GM21529 (cell line): ENCODE measurements around the gene MLLT6.

ENCODE experiments used
- ATAC-seq: cut with Tn5 transposase; IDR thresholded peaks from one replicate; pipeline ENCODE4 v1.9.1; 2021; ENCODE audit not compliant: unreplicated experiment

The MLLT6 gene

DNA sequence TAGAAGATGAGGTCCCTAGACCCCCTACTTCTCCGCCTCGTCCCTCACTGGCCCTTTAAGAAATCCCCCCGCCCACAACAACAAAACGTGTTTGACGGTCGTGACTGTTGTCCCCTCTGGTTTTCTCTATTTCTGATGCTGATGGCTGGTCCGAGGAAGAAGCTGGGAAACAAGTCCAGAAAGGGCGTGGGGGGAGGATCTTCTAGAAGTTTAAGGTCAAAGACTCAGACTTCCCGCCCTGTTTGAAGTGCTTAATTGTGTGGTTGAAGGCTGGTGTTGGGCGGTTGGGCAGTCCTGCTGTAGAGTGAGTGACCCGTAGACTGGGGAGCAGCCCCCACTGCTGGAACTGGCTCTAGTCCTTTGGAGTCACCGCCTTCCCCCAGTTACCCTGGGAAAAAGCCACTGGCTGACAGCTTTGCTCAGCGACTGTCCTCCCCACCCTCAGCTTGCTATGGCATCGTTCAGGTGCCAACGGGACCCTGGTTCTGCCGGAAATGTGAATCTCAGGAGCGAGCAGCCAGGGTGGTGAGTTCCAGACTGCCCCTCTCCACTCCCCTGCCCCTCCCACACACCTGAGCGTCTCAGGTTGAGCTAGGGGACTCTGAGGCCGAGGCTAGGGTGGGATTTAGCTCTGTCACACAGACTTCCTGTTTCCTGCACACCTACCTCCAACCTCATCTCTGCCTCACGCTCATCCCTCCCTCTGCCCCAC, 1.6 kb downstream of the MLLT6 start:
- no peak for ATAC-seq

DNA sequence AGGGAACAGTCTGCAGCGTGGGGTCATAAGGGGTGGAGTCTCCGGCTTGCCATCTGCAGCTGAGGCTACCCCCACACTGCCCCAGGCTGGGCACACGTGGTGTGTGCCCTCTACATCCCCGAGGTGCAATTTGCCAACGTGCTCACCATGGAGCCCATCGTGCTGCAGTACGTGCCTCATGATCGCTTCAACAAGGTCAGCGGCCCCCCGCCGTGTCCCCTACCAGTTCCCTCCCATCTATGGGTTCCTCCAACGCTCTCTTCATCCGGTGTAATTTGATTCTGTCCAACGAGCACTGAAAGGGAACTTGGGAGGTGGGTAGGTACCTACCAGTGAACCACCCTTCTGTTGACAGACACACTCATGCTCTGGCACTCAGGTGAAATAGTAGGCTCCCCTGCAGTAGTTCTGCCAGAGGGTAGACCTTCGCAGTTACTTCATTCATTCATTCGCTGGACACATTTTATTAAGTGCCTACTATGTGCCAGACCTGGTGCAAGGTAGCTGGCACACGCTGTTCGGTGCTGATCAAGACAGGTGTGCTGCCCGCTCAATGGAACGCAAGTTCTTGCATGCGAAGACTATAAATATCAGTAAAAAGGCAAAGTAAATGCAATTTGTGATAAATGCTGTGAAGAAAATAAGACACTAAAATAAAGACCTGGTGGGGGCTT, 2.7 kb downstream of the MLLT6 start:
- no peak for ATAC-seq

DNA sequence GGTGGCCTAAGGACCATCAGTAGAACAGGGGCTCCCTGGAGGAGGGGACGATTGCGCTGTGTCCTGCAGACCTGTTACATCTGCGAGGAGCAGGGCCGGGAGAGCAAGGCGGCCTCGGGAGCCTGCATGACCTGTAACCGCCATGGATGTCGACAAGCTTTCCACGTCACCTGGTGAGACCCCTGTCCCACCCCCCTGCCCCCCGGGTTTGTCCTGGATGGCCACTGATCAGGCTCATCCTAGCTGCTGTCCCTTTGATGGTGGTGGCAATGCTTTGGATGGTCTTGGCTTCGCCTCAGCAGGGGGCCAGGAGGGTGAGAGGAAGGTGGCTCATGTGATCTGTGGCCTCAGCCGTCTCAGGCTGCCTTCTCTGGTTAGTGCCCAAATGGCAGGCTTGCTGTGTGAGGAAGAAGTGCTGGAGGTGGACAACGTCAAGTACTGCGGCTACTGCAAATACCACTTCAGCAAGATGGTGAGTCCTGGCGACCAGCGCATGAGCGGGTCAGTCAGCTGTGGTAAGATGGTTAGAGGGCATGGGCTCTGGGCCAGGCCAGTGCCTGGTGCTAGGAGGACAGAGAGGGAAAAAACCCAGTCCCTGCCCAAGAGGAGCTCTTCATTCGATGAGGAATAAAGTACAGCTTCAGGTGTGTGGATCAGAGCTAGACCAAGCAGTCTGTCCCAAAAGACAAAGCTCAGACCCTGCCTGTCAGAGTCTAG, 4.2 kb downstream of the MLLT6 start:
- ATAC-seq, result no peak

GRCh38 chr17:38709864-38710603, 5.0 kb downstream of the MLLT6 start:
- ATAC-seq, result no peak

- no peak for ATAC-seq
Measured at GRCh38 chr17:38710604-38710962, 5.5 kb downstream of the MLLT6 start.

- ATAC-seq, result no peak
Measured at GRCh38 chr17:38710985-38711384, 5.9 kb downstream of the MLLT6 start.

DNA sequence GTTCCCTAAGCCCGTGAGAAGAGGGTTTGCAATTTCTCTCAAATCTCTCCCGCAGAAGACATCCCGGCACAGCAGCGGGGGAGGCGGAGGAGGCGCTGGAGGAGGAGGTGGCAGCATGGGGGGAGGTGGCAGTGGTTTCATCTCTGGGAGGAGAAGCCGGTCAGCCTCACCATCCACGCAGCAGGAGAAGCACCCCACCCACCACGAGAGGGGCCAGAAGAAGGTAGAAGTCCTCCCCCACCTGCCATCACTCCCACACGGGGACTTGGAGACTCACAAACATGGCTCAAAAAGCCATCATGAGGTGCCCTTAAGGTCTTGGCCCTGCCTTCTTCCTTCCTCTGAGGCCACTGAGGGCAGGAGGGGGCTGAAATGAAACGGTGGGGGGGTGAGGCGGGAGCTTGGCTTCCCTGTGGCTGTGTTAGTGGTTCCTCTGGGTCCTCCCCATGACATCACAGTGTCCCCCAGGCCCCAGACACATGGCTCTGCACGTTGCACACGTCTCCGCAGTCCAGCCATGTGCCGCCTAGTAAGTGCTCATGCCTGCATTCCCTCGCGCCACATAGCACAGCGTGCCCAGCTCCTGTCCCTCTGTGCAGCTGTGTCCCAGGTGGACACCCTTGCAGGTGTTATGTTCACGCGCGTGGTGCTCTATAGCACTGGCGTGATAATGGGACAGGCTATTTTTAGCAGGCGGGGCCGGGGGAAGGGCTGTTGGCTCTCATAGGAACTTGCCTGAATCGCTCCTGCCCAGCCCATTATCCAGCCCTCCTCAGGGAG, 6.9 kb downstream of the MLLT6 start:
- no peak for ATAC-seq

DNA sequence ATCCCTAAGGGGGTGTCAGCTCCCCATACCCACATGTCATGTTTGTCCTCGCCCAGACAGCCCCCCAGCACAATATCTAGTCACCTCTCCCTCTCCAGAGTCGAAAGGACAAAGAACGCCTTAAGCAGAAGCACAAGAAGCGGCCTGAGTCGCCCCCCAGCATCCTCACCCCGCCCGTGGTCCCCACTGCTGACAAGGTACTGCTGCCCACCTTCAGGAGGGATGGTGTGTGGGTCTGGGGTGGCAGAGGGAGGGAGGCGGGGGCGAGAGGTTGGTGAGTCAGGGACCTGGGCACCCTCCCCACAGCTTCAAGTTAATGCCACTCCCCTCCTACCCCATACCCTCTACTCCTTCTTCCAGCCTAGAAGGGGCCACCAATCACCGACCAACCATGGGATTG, 7.5 kb downstream of the MLLT6 start:
- ATAC-seq, result no peak

DNA sequence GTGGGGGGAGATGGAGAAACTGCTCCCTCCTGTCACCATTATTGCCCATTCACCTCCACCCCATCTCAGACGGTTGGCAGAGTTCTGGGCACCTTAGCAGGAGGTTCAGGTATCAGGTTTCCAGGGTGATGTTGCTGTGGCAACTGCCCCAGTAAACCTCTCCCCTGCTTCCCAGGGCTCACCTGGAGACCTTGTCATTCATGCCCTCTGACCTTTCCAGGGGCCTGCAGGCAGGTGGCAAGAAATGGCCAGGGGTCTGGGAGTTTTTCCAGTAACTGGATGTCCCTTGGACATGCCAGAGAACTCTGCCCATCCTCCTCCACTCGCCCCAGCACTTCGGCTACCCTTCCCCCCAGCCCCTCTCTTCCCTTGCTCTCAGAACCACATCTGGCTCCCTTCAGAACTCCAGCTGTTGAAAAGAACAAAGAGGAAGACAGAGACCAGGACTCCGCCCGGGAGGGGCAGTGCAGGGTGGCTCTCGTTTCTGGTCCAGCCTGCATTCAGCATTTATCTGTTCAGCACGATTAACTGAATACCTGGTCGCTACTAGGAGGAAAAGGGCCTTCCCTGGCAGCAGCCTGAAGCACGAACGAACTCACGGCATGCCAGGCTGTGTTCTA, 8.5 kb downstream of the MLLT6 start:
- no peak for ATAC-seq

- no peak for ATAC-seq
Measured at GRCh38 chr17:38715216-38715943, 10.3 kb downstream of the MLLT6 start.

- no peak for ATAC-seq
Measured at GRCh38 chr17:38716368-38717005, 11.4 kb downstream of the MLLT6 start.

GRCh38 chr17:38717139-38717745, 12.2 kb downstream of the MLLT6 start:
- ATAC-seq, result no peak

- ATAC-seq, result no peak
Measured at GRCh38 chr17:38719289-38719942, 14.3 kb downstream of the MLLT6 start.

DNA sequence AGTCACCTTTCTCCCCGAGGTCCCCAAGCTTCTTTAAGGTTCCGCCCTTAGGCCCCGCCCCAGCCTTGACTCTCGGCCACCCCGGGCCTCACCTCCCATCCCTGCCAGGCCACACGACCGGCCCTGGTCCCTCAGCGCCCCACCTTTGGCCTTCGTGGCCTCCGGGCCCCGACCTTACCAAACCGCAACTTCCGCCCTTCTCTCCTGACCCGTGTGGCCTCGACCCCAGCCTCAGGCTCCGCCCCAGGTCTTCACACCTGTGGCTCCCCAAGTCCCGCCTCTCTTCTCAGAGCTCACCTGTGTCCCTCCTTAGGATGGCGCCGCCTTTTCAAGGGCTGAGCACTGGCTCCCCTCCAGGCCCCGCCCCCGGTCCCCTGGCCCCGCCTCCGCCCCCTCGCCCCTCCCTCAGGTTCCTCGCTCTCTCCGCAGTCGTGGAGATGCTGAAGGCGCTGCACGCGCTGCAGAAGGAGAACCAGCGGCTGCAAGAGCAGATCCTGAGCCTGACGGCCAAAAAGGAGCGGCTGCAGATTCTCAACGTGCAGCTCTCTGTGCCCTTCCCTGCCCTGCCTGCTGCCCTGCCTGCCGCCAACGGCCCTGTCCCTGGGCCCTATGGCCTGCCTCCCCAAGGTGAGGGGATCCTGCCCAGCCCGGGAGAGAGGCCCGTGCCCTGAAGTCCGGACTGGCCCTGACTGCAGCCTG, 15.0 kb downstream of the MLLT6 start:
- no peak for ATAC-seq

DNA sequence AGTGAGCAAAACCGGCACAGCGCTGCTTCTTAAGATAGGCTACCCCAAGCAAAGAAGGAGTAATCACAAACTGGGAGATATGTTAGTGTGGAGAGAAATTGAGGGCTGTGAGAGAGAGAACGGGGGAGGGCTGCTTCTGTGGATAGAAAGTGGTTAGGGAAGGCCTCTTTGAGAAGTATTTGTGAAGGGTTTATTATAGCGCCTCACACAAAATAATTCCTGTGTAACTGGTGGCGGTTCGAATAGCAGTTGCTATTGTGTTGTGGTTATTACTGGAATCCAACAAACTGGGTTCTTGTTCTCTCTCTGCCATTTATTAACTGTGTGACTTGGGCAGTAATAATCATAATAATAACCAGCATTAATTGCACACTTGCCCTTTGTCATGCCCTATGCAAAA, 15.9 kb downstream of the MLLT6 start:
- no peak for ATAC-seq

- no peak for ATAC-seq
Measured at GRCh38 chr17:38721802-38722201, 16.7 kb downstream of the MLLT6 start.

GRCh38 chr17:38724337-38724988, 19.4 kb downstream of the MLLT6 start:
- no peak for ATAC-seq
